HG02943 (cell line): Measurements from ENCODE around the gene SYTL3.
"Not testable (repeated sequence)": the region's sequence is repeated elsewhere in the genome, so short reads cannot be mapped to it uniquely, and the experiment has no call there.

Experiments used
- ATAC-seq: cut with Tn5 transposase; IDR thresholded peaks from one replicate; pipeline ENCODE4 v1.9.1; 2021; ENCODE audit warnings: mild to moderate bottlenecking, low read depth, moderate library complexity; ENCODE audit not compliant: unreplicated experiment

Gene SYTL3

DNA sequence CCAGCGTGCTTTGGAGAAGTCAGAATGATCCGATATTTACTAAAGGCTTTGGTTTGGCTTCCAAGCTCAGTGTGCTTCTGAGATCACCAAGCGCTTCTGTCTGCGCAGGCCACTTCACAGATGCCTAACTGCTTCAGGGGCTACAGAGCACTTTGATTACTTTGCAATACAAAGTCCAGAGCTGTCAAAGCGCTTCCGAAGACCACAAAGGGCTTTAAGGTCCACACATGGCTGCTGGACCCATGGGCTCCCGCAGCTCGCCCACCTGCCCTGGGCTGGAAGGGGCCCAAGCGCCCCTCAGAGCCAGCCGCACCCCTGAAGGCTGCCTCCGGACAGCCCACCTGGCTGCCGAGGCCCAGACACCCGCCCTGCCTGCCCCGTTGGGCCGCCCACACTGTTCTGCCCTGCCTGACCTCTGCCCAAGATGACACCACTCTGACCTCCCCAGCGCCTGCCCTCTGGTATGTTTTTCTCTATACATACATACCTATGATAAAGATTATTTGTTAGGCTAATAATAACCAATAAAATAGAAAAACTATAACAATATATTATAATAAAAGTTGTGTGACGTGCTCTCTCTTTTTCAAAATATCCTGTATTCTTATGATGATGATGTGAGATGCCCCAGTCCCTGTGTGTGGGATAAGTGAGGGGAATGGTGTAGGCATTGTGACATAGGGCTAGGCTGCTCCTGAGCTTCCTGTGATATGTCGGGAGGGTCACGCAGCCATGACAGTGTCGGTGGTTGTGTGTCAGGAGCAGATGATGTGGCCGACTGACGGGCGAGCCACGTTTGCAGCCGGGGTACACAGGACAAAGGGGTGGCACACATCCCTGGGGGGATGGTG lies 27.9 kb upstream of the SYTL3 start:
- no peak for ATAC-seq

- no peak for ATAC-seq
Observed at GRCh38 chr6:158622545-158623190, 27.2 kb upstream of the SYTL3 start.

- no peak for ATAC-seq
Observed at GRCh38 chr6:158624684-158625682, 24.9 kb upstream of the SYTL3 start.

- ATAC-seq: no peak
Observed at GRCh38 chr6:158625881-158626305, 24.0 kb upstream of the SYTL3 start.

DNA sequence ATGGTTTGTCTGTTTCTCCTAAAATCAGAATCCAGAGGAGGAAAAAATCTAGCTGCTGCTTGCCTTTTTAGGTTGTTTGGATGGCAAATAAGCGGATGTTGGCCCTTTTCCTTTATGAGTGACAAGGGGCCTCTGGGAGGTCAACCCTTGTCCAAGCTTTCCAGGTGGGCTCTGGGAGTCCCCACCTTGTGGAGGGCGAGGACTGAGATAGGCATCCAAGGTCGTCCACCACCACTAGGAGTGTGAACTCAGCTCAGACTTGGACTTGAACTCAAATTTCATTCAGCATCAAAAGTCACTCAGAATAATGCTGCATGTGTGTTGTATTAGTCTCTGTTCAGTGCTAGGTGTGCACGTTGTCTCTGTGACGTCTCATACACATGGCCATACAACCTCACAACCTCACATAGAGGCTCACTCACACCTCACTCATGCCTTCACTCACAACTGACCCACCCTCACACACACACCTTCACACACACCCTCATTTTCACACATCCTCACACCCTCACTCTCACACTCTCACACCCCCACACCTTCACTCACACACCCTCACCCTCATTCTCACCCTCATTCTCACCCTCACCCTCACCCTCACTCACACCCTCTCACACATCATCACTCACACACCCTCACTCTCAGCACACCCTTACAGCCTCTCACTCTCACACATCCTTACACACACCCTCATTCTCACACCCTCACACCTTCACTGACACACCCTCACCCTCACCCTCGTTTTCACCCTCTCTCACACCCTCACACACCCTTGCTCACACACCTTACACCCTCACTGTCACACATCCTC lies 23.3 kb upstream of the SYTL3 start:
- ATAC-seq: no peak

DNA sequence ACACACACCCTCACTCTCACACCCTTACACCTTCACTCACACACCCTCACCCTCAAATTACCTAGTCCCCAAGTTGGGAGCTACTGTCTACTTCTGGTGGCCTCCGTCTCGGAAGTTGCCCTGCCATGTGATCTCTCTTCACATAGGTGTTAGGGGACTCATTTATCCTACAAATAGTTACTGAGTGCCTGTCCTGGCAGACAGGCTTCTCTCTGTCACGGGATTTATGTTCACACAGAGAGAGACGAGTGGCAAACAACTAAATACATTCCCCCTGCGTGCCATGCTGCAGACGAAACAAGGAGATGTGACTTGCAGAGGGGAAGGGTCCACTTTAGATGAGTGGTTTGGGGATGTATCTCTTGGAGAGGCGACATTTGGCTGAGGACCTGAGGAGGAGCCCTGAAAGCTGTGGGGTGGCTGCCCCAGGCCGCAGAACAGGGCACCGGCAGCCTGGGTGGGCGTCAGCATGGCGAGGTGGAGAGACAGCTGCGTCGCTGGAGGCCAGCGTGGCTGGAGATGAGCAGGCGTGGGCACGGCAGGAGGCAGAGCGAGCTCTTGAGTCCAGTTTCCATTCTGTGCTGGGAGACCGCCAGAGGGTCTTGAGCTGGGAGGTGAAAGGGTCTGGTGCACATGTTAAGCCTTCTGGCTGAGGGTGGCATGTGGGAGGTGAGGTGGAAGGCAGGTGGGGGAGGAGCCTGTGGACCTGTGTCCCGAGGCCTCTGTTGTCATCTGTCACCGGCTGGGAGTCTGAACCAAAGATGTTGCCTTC lies 22.5 kb upstream of the SYTL3 start:
- ATAC-seq: no peak

GRCh38 chr6:158627940-158628211 lies 22.0 kb upstream of the SYTL3 start:
- no peak for ATAC-seq

- ATAC-seq: no peak
Observed at GRCh38 chr6:158628542-158628941, 21.3 kb upstream of the SYTL3 start.

DNA sequence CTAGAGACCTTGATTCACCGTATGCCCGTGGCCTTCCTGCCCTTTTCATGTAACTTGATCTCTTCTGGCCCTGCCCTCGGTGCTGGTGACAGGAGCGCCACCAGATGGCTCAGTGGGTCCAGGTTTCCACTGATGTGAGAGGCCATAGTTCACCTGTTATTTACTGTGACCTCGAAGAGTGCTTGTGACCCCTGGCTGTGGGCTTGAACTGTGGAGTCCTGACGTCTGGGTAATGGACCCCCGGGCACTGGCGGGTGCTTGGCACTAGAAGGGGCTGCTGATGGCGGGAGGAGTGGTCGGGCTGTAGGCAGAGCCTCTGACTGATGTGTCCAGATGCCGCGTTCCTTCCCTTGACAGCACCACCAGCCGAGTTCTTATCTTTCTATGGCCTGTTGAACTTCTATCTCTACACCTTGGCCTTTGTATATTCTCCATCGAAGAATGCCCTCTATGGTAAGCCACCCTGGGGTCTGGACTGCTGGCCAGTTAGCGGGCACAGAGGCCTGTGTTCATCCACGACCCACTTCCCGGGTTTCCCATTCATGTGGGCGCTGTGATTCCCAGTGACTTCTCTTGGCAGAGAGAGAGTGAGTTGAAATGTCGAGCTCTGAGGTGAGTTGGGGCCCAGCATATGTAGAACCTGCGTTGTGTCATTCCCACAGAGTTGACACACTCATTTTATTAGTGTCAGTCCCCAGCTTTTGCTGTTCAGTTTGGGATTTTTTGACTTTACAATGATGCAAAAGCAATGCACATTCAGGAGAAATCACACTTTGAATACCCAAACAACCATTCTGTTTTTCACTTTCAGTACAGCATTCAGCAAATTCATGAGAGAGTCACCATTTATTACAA lies 20.3 kb upstream of the SYTL3 start:
- no peak for ATAC-seq

DNA sequence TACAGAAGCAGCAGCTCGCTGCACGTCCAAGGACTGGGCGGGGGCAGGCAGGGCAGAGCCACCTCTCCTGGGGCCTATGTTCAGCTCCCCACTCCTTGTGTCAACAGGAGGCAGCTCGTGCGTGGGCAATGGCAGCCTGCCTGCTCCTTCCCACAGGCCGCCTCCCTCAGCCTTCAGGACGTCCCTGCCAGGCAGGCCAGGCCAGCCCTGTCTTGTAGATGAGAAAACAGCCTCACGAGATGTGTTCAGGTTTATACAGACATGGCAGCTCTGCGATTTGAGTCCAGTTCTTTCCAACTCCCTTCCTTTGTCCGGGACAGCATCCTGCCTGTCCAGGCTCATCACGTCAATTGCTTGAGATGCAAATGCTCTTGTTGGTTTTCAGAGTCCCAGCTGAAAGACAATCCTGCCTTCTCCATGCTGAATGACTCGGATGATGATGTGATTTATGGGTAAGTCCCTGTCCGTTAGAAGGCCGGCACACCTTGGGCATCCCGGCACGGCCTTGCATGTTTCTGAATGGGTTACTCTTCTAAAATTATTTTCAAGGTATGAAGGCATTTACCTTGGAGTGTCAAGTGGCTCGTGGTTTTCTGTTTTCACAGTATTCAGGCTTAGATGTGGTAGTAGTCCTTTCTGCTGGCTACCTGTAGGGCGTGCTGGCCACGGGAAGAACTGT lies 18.8 kb upstream of the SYTL3 start:
- ATAC-seq: no peak

- ATAC-seq: no peak
Observed at GRCh38 chr6:158631678-158632537, 17.9 kb upstream of the SYTL3 start.

- not testable (repeated sequence) for ATAC-seq
Observed at GRCh38 chr6:158632538-158633119, 17.2 kb upstream of the SYTL3 start.

DNA sequence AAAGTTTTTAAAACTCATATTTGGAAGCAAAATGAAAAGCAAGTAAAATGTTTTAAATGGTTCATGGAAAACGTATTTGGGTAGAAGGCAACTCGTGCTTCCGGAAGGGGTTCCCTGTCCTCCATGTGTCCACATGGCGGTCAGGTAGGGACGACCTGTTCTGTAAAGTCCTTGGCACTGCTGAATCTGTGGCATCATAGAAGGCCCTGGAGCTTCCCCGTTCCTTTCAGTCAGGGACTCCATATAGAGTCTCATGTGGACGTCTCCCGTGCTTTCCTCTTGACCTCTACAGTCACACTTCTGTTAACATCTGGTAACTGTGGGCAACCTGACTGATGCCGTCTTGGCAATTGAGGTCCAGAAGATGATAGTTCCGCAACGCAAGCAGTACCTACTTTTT lies 16.7 kb upstream of the SYTL3 start:
- no peak for ATAC-seq

DNA sequence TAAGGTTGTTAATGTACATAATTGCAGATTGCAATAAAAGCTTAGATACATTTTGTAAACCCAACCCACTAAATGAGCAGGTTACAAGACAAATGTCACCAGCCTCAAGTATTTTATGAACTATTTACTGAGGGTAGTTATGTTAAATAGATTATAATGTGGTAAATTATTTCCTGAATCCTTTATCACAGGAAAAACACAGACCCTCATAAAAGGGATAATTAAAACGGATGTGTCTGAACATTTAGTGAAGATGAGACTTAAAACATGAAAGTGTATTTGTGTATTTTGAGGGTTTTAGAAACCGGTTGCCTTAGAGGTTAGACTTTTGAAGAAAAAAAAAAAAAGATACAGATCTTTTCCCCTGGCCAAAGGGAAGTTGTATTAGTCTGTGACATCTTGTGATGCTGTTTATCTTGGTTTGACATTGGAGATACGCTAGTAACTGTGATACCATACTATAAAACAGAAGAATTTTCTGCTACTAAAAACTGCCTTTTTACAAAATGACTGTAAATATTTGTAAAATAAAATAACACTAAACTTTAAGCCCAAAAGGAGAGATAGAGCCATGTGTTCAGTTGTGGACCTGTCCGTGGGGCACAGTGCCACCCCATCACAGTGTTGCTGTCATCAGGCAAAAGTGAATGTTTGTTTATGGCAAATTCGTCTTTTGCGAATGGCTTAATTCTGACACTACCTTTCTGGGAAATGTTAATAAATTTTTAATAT lies 15.0 kb upstream of the SYTL3 start:
- no peak for ATAC-seq

GRCh38 chr6:158635427-158636073 lies 14.3 kb upstream of the SYTL3 start:
- no peak for ATAC-seq

- no peak for ATAC-seq
Observed at GRCh38 chr6:158636778-158637177, 13.1 kb upstream of the SYTL3 start.
